Femur (tissue), 1 donor: ENCODE measurements around the gene GALNT9.
A peak's percentile ranks its signal among the peaks of the same experiment; 100 is the strongest.

Source experiments
- DNase-seq: peaks from one replicate; pipeline ENCODE4 v3.0.0-alpha.2; 2017

Gene GALNT9

DNA sequence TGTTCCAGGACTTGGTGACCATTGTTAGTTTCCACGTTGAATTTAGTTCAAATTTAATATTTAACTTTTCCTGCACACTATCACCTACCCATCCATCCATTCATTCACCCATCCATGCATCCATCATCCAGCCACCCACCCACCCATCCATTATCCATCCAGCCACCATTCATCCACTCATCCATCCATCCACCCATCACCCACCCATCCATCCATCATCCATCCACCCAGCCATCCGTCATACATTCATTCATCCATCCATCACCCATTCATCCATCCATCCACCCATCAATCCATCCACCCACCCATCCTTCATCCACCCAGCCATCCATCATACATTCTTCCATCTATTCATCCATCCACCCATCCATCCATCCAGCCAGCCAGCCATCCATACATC, 163.3 kb downstream of the GALNT9 start:
- no peak for DNase-seq

DNA sequence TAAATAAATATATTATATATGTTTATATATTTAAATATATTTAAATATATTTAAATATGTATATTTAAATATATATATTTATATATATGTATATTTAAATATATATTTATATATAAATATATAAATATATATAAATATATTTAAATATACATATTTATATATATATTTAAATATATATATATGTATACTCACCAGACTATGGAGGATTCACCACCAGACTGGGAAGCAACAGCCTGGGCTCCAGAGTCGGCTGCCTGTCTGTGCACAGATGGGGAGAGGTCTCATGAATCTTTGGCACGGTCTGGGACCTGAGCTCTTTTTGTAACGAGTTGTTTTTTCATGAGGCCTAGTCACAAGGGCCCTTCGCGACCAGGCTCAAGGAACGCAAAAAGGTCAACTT, 163.8 kb downstream of the GALNT9 start:
- no peak for DNase-seq

DNA sequence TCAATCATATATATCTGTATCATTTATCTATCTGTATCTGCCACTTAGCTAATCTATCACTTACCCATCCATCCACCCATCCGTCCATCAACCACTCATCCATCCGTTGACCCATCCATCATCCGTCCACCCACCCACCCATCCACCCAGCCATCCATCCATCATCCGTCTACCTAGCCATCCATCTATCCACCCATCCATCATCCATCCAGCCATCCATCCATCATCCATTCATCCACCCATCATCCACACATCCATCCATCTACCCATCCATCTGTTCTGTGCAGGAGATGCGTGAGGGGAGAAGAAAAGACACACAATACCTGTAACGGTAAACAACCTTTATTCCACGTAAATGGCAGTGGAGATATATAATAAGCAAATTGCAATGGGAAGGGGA, 165.0 kb downstream of the GALNT9 start:
- DNase-seq, result no peak

DNA sequence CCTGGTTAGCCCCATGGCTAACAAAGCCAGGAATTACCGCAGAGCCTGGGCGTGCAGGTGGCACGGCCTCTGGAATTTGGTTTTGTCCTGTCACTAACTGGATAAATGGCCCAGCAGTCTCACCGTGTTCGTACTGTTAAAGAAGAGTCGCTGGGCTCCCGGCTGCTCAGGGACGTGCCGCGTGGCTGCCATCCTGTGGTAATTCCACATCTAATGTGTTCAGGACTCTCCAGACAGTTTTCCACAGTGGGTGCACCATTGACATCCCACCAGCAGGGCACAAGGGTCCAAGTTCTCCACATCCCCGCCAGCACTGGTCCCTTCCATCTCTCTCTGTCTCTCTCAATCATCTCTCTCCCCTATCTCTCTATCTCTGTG, 165.5 kb downstream of the GALNT9 start:
- no peak for DNase-seq

DNA sequence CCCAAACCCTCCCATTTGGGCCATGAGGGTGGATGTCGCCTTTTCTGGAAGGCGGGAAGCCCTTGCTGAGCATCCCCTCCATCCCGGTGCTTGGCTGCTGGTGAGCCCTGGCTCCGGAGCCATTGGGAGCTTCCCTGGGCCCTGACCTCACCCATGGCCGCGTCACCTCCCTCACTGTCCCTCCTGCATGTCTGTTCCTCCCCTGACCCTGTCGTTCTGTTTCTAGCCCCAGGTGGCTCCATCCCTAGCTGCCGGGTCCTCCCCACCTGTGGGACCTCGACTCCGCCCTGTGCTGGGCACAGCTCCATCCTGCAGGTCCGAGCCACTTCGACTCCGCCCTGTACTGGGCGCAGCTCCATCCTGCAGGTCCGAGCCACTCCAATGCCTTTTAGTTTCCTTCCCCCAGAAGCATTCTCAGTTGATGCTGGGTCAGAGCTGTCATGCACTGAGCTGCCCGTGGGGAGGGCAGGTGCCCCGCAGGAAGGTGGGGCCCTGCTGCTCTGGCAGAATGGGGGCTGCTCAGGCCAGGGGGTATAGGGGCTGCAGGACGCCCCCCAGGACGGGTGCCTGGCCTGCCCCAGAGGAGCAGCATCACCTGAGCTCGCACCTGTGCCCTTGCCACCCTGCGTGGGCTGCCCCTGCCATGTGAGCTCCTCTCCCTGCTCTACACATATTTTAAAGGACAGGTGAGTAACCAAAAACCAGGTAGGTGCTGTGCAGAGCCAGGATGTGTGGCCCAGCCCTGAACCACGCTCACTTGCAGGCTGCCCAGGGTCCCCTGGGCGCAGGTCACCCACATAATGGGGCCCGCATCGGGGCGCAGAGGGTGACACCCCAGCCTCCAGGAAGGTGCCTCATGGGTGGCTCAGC, 166.1 kb downstream of the GALNT9 start:
- no peak for DNase-seq

- peak; percentile 86 for DNase-seq
These were observed 166.8 kb downstream of the GALNT9 start for GRCh38 chr12:132162508-132163031.

DNA sequence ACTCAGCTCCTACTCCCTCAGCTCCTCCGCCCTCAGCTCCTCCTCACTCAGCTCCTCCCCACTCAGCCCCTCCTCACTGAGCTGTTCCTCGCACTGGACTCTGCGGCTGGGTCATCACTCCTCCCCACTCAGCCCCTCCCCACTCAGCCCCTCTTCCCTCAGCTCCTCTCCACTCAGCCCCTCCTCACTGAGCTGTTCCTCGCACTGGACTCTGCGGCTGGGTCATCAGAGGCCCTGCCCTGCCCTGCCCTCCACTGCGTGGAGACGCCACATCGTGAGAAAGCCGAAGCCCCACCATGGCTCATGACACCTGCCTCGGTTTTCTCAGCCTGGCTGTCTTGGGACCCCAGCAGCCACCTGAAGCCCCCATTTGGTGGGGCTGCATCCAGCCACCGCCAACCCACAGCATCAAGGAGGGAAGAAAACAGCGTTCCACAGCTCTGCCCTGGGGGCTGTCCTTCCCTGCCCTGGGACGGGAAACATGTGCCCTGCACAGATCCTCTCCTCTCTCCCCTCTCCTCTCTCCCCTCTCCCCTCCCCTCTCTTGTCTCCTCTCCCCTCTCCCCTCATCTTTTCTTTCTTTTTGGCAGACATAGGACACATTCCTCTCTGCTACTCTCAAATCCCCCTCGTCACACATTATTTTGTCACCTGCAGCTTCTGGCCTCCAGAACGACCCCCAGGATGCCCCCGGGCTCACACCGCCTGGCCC, 167.4 kb downstream of the GALNT9 start:
- no peak for DNase-seq

- no peak for DNase-seq
These were observed 168.2 kb downstream of the GALNT9 start for GRCh38 chr12:132161036-132161781.

GRCh38 chr12:132160601-132161035, 168.8 kb downstream of the GALNT9 start:
- no peak for DNase-seq

- DNase-seq, result no peak
These were observed 169.4 kb downstream of the GALNT9 start for GRCh38 chr12:132160016-132160415.

GRCh38 chr12:132159555-132160003, 169.8 kb downstream of the GALNT9 start:
- no peak for DNase-seq

- no peak for DNase-seq
These were observed 170.5 kb downstream of the GALNT9 start for GRCh38 chr12:132158677-132159554.

- DNase-seq, result no peak
These were observed 171.5 kb downstream of the GALNT9 start for GRCh38 chr12:132157733-132158409.

- no peak for DNase-seq
These were observed 172.6 kb downstream of the GALNT9 start for GRCh38 chr12:132156573-132157325.

- no peak for DNase-seq
These were observed 173.4 kb downstream of the GALNT9 start for GRCh38 chr12:132155771-132156572.

GRCh38 chr12:132154941-132155770, 174.2 kb downstream of the GALNT9 start:
- no peak for DNase-seq

DNA sequence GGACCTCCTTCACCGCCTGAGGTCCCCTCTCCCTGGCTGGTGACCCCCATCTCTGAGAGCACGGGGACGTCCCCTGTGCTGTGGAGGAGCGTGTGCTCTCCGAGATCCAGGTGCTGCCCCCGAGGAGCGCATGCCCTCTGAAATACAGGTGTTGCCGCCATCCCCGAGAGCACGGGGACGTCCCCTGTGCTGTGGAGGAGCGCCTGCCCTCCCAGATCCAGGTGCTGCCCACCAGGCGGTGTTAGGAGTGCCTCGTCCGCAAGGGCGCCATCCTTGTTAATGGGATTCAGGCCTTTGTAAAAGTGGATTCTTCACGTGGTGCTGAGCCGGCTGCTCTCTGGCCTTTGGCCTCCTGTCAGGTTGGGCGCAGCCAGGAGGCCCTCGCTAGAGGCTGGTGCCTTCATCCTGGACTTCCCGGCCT, 175.0 kb downstream of the GALNT9 start:
- DNase-seq, result no peak

DNA sequence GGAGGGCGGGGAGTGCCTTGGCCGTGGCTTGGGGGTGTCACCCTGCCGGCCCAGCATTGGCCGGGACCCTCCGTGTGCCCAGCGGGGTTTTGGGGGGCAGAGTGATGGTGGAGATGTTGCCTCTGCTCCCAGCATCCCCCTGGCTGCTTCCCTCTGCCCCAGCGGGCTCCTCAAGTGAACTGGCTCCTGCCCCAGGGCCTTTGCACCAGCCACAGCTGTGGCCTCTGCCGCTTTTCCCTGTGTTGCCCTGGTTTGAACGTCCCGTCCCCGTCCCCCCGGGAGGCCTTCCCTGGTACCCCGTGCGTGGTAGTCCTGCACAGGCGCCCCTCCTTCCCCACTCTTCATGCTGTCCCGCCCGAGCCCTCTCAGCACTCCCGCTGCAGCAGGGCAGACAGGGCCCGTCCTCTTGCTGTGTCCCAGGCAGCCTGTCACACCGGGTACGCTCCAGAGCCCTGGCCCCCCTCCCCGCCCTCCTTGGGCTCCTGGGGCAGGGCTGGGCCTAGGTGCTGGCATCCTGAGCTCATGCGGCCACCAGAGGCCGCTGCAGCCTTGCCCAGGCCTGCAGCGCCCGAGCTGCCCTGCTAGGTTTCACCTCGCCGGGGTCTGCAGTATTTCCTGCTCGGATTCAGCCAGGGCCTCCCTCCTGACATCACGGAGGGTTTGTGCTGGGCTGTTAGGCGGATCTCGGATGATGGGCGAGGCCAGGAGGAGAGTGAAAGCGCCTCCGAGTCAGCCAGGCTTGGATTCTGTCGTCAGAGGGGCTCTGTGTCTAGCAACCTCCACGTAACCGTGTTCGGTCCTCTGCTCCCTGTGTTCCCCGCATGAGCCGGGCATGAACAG, 175.7 kb downstream of the GALNT9 start:
- peak; percentile 83 for DNase-seq
